ENCODE measurements around the gene EDEM1. TPM values are rescaled to one million over a fixed set of nuclear protein-coding genes. Genes with fewer than 3 reads are reported as not detected.

The EDEM1 gene
- total RNA-seq, 1 donor from 2014 or later = 88.6 TPM

GRCh38 chr3:5264093-5264600 is 76.6 kb downstream of the EDEM1 start:
- intact Hi-C loops (cut with DNase I) = no loop called here
- Histone ChIP-seq H3K4me3 (no peak overlapping the region), H3K36me3 (no peaks in the 10 kb centered on the region), H3K27me3 (no peaks in the 10 kb centered on the region), H3K4me1 (no peaks in the 10 kb centered on the region), H3K9me3 (no peaks in the 10 kb centered on the region), H3K27ac (no peak overlapping the region)
- DNase-seq (no peak), ATAC-seq (no peak)
- no peak for TF ChIP-seq CTCF (IDR thresholded peaks at IDR 0.05)

GRCh38 chr3:5264896-5265770 is 77.6 kb downstream of the EDEM1 start:
- H3K27ac ChIP-seq = no peak overlapping the region
- no peaks in the 10 kb centered on the region for H3K9me3 ChIP-seq
- intact Hi-C loops (cut with DNase I) = no loop called here
- no peaks in the 10 kb centered on the region for H3K4me1 ChIP-seq
- H3K4me3 ChIP-seq = no peak overlapping the region
- H3K36me3 ChIP-seq = no peaks in the 10 kb centered on the region
- ATAC-seq (no peak), DNase-seq (no peak)
- H3K27me3 ChIP-seq = no peaks in the 10 kb centered on the region
- no peak for TF ChIP-seq CTCF (IDR thresholded peaks at IDR 0.05)

- no peaks in the 10 kb centered on the region for H3K4me1 ChIP-seq
- no peak overlapping the region for H3K4me3 ChIP-seq
- H3K9me3 ChIP-seq = no peaks in the 10 kb centered on the region
- DNase-seq (no peak), ATAC-seq (no peak)
- H3K27me3 ChIP-seq = no peaks in the 10 kb centered on the region
- intact Hi-C loops (cut with DNase I) = no loop called here
- H3K27ac ChIP-seq = no peak overlapping the region
- no peak for TF ChIP-seq CTCF (IDR thresholded peaks at IDR 0.05)
- no peaks in the 10 kb centered on the region for H3K36me3 ChIP-seq
Observed at GRCh38 chr3:5267252-5267651, 79.7 kb downstream of the EDEM1 start.

- intact Hi-C loops (cut with DNase I) = no loop called here
Observed at GRCh38 chr3:5267889-5268288, 80.4 kb downstream of the EDEM1 start.

More at GRCh38 chr3:5267889-5268288, 80.4 kb downstream of the EDEM1 start:
- DNase-seq (no peak), ATAC-seq (no peak)
- Histone ChIP-seq H3K27me3 (no peaks in the 10 kb centered on the region), H3K9me3 (no peaks in the 10 kb centered on the region), H3K4me3 (no peak overlapping the region), H3K4me1 (no peaks in the 10 kb centered on the region), H3K27ac (no peak overlapping the region), H3K36me3 (no peaks in the 10 kb centered on the region)
- TF ChIP-seq CTCF (IDR thresholded peaks at IDR 0.05) = no peak

Small RNA genes lying within 50 kb of the gene (microRNA-seq; reads per million reads assigned to microRNA genes)
- gene MIR4790 (ENCODE audit: borderline microRNAs expressed) = not detected

Other genes starting within 250 kb of the EDEM1 start
- gene BHLHE40, start 208.3 kb upstream of the EDEM1 start, total RNA-seq = 97.1 TPM
- gene ARL8B, start 65.4 kb upstream of the EDEM1 start, total RNA-seq = 91.5 TPM

Data from upper lobe of right lung (tissue), 1 donor.